ENCODE measurements around the gene OR1G1.
"Not testable (repeated sequence)": the region's sequence is repeated elsewhere in the genome, so short reads cannot be mapped to it uniquely, and the experiment has no call there.

OR1G1 gene

DNA sequence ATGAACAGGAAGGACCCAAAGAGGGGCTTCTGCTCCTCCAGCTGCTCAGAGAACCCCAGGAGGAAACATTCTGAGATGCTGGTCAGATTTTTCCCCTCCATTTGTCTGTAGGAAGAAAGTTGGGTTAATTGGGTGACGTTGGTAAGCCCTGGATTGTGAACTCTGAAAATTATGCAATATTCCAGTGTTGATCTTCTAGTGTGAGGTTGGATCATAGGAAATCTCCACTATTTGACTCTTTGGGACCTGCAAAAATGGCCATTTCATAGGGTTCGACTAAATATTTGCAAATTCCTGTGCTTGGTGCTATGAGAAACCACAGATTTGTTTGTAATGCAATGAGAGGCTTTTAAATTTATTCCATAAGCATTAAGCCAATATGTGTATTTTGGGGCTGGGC, at the start of gene OR1G1:
TSS of gene OR1G1 (minus strand) at position 101 of the 400 bp plus-strand sequence. CDS start at position 101, 0 bp downstream.
- DNase-seq, result no peak

DNA sequence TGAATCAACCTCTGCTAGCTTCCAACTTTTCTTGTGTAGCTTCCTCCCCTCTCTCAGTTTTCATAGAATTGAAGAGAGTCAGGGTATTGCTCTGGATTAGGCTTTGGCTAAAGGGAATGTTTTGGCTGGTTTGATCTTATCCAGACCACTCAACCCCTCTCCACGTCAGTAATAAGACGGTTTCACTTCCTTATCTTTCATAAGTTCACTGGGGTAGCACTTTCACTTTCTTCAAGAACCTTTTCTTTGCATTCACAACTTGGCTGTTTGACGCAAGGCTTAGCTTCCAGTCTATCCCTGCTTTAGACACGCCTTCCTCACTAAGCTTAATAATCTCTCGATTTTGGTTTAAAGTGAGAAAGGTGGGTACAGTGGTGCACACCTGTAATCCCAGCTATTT, 40.2 kb upstream of the OR1G1 start:
- no peak for DNase-seq

DNA sequence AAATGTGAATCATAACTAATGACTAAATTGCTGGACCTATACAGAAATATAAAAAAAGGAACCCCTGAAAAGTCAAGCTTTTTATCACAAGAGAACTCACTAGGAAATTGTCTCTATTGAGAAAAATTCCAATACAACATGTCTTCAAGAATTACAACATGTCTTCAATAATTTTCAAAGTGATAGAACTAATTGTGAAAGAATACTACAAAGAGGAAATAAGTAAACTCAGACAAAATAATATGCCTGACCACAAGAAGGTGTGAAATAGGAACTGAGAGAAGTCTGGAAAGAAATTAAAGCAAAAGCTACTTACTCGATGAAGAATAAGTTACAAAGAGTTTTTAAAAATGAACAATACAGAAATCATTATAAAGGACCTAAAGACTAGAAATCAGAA, 29.9 kb upstream of the OR1G1 start:
- no peak for DNase-seq

DNA sequence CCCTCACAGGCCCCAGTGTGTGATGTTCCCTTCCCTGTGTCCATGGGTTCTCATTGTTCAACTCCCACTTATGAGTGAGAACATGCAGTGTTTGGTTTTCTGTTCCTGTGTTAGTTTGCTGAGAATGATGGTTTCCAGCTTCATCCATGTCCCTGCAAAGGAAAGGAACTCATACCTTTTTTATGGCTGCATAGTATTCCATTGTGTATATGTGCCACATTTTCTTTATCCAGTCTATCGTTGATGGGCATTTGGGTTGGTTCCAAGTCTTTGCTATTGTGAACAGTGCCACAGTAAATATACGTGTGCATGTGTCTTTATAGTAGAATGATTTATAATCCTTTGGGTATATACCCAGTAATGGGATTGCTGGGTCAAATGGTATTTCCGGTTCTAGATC, 10.1 kb upstream of the OR1G1 start:
- not testable (repeated sequence) for DNase-seq

DNA sequence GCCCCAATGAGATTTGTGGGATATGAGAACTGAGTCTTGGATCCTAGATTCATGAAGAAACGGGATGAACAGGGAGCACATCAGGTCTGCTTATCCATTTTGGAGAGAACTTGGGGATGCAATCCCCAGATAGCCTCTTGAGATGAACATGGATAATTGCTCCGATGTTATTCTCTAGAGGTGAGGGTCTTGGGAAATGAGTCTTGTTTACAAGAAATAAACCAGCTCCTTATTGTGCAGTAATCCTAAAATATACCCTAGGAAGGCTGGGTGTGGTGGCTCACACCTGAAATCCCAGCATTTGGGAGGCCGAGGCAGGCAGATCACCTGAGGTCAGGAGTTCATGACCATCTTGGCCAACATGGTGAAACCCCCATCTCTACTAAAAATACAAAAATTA, 23.0 kb downstream of the OR1G1 start, which contains the start of gene OR1D2:
TSS of gene OR1D2 (minus strand) at position 101 of the 400 bp plus-strand sequence. CDS start 11,426 bp downstream, outside the sequence.
- DNase-seq, result no peak
